ENCODE results near the gene HNRNPL.

GRCh38 chr19:38813323-38813722 is 36.5 kb downstream of the HNRNPL start:
- no peak for TF ChIP-seq EZH2 (IDR thresholded peaks at IDR 0.05)
- no peak for TF ChIP-seq POLR2AphosphoS5 (IDR thresholded peaks at IDR 0.05; ENCODE audit: borderline replicate concordance, low read depth, low read length)
